22Rv1 (cell line): ENCODE data around the gene BLOC1S4.

ENCODE experiments used
- ZFX ChIP-seq: fragments of 450-650 bp; IDR thresholded peaks from 2 replicates; pipeline ENCODE4 v1.6.1; 2017; ENCODE audit warnings: antibody characterized with exemption, borderline replicate concordance
- TF ChIP-seq, protein P1 (sequence below): fragments of 450-650 bp; IDR thresholded peaks from 2 replicates; pipeline ENCODE4 v1.5.1; 2017; ENCODE audit warnings: mild to moderate bottlenecking

DNA sequence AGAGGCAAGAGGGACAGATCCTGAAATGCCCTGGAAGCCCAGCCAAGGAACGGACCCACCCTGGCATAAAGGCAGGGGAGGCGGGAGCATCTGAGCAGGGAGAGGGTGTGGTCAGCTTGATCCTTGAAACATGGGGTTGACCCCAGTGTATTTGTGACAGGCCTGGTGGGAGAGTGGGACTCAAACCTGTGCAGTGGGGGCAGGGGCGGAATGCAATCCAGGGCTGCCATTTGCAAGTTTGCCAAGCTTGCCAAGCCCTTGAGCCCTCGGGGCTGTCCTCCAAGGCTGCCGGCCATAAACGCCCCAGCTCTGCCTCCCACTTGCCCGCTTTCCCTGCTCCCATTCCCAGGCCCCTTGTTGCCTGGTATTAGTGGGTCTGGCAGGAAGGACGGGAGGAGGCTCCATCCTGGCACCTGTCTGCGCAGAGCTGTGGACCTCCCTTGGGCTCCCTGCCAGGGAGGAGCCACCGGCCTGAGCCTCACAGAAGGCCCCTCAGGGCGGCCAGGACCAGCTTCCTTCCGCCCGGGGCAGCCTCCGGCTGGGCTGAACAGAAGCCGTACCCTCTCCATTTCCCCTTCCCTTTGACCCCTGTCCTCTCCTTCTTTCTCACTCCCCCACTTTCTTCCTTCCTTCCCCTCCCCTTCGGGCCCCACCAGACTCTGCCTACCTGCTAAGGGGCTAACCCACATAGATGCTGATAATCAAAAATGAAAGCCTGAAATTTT is 21.6 kb upstream of the BLOC1S4 start:
- TF ChIP-seq, protein P1, sequence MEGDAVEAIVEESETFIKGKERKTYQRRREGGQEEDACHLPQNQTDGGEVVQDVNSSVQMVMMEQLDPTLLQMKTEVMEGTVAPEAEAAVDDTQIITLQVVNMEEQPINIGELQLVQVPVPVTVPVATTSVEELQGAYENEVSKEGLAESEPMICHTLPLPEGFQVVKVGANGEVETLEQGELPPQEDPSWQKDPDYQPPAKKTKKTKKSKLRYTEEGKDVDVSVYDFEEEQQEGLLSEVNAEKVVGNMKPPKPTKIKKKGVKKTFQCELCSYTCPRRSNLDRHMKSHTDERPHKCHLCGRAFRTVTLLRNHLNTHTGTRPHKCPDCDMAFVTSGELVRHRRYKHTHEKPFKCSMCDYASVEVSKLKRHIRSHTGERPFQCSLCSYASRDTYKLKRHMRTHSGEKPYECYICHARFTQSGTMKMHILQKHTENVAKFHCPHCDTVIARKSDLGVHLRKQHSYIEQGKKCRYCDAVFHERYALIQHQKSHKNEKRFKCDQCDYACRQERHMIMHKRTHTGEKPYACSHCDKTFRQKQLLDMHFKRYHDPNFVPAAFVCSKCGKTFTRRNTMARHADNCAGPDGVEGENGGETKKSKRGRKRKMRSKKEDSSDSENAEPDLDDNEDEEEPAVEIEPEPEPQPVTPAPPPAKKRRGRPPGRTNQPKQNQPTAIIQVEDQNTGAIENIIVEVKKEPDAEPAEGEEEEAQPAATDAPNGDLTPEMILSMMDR, result no peak
- no peak for TF ChIP-seq ZFX
